ENCODE results near the gene UTY. TPM values are rescaled to one million over a fixed set of nuclear protein-coding genes. Genes with fewer than 3 reads are reported as not detected.

UTY gene
- total RNA-seq, 1 experiment from 2014 or later, result not detected

GRCh38 chrY:13368513-13368845, 111.4 kb downstream of the UTY start:
- Histone ChIP-seq H3K27ac (ENCODE audit: insufficient read length, low read depth, low read length) (no peak overlapping the region), H3K56ac (ENCODE audit: insufficient read length, low read depth, low read length) (no peak overlapping the region), H3K23me2 (ENCODE audit: insufficient read length, low read depth, low read length, poor library complexity, severe bottlenecking) (no peaks in the 10 kb centered on the region), H4K5ac (ENCODE audit: insufficient read length, low read depth, low read length) (no peak overlapping the region), H3K27me3 (ENCODE audit: insufficient read depth, low read length) (no peaks in the 10 kb centered on the region), H4K20me1 (ENCODE audit: control insufficient read depth, insufficient read depth, insufficient read length) (no peaks in the 10 kb centered on the region), H3K23ac (ENCODE audit: insufficient read length, low read depth, low read length) (no peak overlapping the region), H2BK5ac (ENCODE audit: insufficient read length, low read length) (no peak overlapping the region), H3K18ac (ENCODE audit: insufficient read length, low read depth, low read length) (no peak overlapping the region), H3K4ac (ENCODE audit: low read depth, low read length) (no peak overlapping the region), H2BK120ac (ENCODE audit: low read depth, low read length, poor library complexity, severe bottlenecking) (no peak overlapping the region), H2AFZ (ENCODE audit: low read length) (no peak overlapping the region), H3T11ph (ENCODE audit: low read length) (no peak overlapping the region), H2BK12ac (ENCODE audit: insufficient read length, low read depth, low read length) (no peak overlapping the region), H2BK20ac (ENCODE audit: low read depth, low read length, poor library complexity, severe bottlenecking) (no peak overlapping the region), H4K91ac (ENCODE audit: insufficient read length, low read depth, low read length) (no peak overlapping the region), H3K79me2 (ENCODE audit: insufficient read depth, low read length) (no peaks in the 10 kb centered on the region), H3K9ac (ENCODE audit: extremely low read depth, insufficient read length, low read length) (no peak overlapping the region), H3K9me3 (ENCODE audit: control insufficient read depth, low read depth, low read length) (no peaks in the 10 kb centered on the region), H3K14ac (ENCODE audit: insufficient read depth, low read length) (no peak overlapping the region), H3K4me1 (ENCODE audit: insufficient read depth, low read length) (no peaks in the 10 kb centered on the region), H2AK5ac (ENCODE audit: insufficient read length, low read length) (no peak overlapping the region), H3K4me2 (ENCODE audit: insufficient read depth, insufficient read length, low read length) (no peak overlapping the region), H3K79me1 (ENCODE audit: insufficient read depth, low read depth, low read length, poor library complexity, severe bottlenecking) (no peaks in the 10 kb centered on the region), H4K8ac (replicated peaks; ENCODE audit: insufficient read length, low read depth, low read length) (no peak overlapping the region), H2BK15ac (ENCODE audit: low read depth, low read length) (no peak overlapping the region)
- no peaks in the 10 kb centered on the region for H3K36me3 Mint-ChIP-seq (ENCODE audit: insufficient read depth in 1 of 3, low read depth in 3 of 3)
- no peak for DNase-seq
- H3K27ac Mint-ChIP-seq, result no peak overlapping the region
- no peaks in the 10 kb centered on the region for H3K27me3 Mint-ChIP-seq (ENCODE audit: low read depth)
- H3K4me1 Mint-ChIP-seq, result no peaks in the 10 kb centered on the region
- no peaks in the 10 kb centered on the region for H3K9me3 Mint-ChIP-seq
- H3K4me3 Mint-ChIP-seq, result no peak overlapping the region
- WGBS (ENCODE audit: extremely low coverage, insufficient read length, low lambda C conversion rate), result no CpG with 5 or more reads among the region's 4 CpGs
- TF ChIP-seq, protein P1, sequence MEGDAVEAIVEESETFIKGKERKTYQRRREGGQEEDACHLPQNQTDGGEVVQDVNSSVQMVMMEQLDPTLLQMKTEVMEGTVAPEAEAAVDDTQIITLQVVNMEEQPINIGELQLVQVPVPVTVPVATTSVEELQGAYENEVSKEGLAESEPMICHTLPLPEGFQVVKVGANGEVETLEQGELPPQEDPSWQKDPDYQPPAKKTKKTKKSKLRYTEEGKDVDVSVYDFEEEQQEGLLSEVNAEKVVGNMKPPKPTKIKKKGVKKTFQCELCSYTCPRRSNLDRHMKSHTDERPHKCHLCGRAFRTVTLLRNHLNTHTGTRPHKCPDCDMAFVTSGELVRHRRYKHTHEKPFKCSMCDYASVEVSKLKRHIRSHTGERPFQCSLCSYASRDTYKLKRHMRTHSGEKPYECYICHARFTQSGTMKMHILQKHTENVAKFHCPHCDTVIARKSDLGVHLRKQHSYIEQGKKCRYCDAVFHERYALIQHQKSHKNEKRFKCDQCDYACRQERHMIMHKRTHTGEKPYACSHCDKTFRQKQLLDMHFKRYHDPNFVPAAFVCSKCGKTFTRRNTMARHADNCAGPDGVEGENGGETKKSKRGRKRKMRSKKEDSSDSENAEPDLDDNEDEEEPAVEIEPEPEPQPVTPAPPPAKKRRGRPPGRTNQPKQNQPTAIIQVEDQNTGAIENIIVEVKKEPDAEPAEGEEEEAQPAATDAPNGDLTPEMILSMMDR (conservative IDR thresholded peaks at IDR 0.05), result no peak
